ENCODE results near the gene HTR3B. TPM values are rescaled to one million over a fixed set of nuclear protein-coding genes. Genes with fewer than 3 reads are reported as not detected.

The HTR3B gene
- polyA plus RNA-seq, 1 donor from 2014 or later = not detected

DNA sequence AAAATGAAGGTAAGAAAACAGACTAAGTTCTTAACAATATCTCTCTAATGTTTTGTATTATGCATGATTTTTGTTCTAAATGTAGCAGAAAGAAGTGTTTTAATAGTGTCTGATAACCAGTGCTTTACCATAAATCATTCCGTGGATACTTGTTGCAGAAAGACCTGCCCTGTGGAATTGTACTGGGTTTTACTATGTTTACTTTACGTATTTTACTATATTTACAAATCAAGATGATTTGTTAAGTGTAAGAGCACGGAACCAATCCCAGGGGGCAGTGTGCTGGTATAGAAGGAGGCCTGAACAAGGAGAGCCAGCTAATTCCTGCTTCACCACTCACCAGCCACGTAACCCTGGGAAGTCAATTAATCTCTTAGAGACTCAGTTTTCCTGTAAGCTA lies 1.4 kb downstream of the HTR3B start:
- no peaks in the 10 kb centered on the region for H3F3A ChIP-seq (ENCODE audit: insufficient read depth, low read length, poor library complexity, severe bottlenecking)
- H3K4me3 ChIP-seq (ENCODE audit: low read length) = no peak overlapping the region
- no peaks in the 10 kb centered on the region for H4K20me1 ChIP-seq (ENCODE audit: insufficient read depth)
- H3K9me2 ChIP-seq (ENCODE audit: insufficient read depth, low read length) = no peaks in the 10 kb centered on the region
- H3K9ac ChIP-seq (ENCODE audit: low read length) = no peak overlapping the region
- H3K4me2 ChIP-seq (ENCODE audit: low read length) = no peak overlapping the region
- H3K9me3 ChIP-seq (ENCODE audit: low read length) = no peaks in the 10 kb centered on the region
- no peak overlapping the region for H3K27ac ChIP-seq (ENCODE audit: low read length)
- TF ChIP-seq RAD21 (conservative IDR thresholded peaks at IDR 0.05) = no peak
- TF ChIP-seq, protein P1, sequence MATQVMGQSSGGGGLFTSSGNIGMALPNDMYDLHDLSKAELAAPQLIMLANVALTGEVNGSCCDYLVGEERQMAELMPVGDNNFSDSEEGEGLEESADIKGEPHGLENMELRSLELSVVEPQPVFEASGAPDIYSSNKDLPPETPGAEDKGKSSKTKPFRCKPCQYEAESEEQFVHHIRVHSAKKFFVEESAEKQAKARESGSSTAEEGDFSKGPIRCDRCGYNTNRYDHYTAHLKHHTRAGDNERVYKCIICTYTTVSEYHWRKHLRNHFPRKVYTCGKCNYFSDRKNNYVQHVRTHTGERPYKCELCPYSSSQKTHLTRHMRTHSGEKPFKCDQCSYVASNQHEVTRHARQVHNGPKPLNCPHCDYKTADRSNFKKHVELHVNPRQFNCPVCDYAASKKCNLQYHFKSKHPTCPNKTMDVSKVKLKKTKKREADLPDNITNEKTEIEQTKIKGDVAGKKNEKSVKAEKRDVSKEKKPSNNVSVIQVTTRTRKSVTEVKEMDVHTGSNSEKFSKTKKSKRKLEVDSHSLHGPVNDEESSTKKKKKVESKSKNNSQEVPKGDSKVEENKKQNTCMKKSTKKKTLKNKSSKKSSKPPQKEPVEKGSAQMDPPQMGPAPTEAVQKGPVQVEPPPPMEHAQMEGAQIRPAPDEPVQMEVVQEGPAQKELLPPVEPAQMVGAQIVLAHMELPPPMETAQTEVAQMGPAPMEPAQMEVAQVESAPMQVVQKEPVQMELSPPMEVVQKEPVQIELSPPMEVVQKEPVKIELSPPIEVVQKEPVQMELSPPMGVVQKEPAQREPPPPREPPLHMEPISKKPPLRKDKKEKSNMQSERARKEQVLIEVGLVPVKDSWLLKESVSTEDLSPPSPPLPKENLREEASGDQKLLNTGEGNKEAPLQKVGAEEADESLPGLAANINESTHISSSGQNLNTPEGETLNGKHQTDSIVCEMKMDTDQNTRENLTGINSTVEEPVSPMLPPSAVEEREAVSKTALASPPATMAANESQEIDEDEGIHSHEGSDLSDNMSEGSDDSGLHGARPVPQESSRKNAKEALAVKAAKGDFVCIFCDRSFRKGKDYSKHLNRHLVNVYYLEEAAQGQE (IDR thresholded peaks at IDR 0.05; ENCODE audit: borderline replicate concordance) = no peak
- TF ChIP-seq, protein P2, sequence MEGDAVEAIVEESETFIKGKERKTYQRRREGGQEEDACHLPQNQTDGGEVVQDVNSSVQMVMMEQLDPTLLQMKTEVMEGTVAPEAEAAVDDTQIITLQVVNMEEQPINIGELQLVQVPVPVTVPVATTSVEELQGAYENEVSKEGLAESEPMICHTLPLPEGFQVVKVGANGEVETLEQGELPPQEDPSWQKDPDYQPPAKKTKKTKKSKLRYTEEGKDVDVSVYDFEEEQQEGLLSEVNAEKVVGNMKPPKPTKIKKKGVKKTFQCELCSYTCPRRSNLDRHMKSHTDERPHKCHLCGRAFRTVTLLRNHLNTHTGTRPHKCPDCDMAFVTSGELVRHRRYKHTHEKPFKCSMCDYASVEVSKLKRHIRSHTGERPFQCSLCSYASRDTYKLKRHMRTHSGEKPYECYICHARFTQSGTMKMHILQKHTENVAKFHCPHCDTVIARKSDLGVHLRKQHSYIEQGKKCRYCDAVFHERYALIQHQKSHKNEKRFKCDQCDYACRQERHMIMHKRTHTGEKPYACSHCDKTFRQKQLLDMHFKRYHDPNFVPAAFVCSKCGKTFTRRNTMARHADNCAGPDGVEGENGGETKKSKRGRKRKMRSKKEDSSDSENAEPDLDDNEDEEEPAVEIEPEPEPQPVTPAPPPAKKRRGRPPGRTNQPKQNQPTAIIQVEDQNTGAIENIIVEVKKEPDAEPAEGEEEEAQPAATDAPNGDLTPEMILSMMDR (IDR thresholded peaks at IDR 0.05; ENCODE audit: poor library complexity, severe bottlenecking) = no peak
- no peak for TF ChIP-seq POLR2AphosphoS5 (IDR thresholded peaks at IDR 0.05)
- TF ChIP-seq EZH2 (IDR thresholded peaks at IDR 0.05; ENCODE audit: borderline replicate concordance, insufficient read depth, low read length, poor library complexity, severe bottlenecking) = no peak
- no peak for TF ChIP-seq MXI1 (conservative IDR thresholded peaks at IDR 0.05; ENCODE audit: poor library complexity, severe bottlenecking)
- TF ChIP-seq EP300 (conservative IDR thresholded peaks at IDR 0.05; ENCODE audit: poor library complexity, severe bottlenecking) = no peak
- no peak for TF ChIP-seq TAF1 (IDR thresholded peaks at IDR 0.05; ENCODE audit: low read depth)
- TF ChIP-seq SMC3 (conservative IDR thresholded peaks at IDR 0.05; ENCODE audit: poor library complexity) = no peak
- no peak overlapping the region for H2AFZ ChIP-seq (ENCODE audit: low read depth, low read length)
- H3K79me2 ChIP-seq (replicated peaks; ENCODE audit: insufficient read depth, low read length) = no peaks in the 10 kb centered on the region
- no peaks in the 10 kb centered on the region for H3K27me3 ChIP-seq (ENCODE audit: insufficient read depth, low read depth, low read length)
- no peaks in the 10 kb centered on the region for H3K36me3 ChIP-seq (ENCODE audit: insufficient read depth, low read length)

DNA sequence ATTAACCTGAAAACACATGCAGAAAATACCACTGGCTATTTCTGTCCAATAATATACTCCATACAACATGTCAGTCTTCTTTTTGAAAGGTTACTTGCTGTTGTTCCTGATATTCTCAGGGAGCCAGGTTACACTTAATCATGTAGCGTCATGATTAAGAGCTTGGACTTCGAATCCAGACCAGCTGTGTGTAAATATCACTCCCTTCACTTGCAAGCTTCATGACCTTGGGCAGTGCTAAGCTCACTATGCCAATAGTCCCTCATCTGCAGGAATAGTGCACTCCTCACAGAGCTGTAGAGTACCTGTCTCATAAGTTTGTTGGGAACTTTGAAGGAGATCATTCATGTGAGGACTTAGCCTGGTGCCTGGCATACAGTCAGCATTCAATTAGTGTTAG lies 1.9 kb downstream of the HTR3B start:
- Histone ChIP-seq H3K4me3 (ENCODE audit: low read length) (no peak overlapping the region), H2AFZ (ENCODE audit: low read depth, low read length) (no peak overlapping the region), H3K27ac (ENCODE audit: low read length) (no peak overlapping the region), H3K36me3 (ENCODE audit: insufficient read depth, low read length) (no peaks in the 10 kb centered on the region), H3K79me2 (replicated peaks; ENCODE audit: insufficient read depth, low read length) (no peaks in the 10 kb centered on the region), H3K27me3 (ENCODE audit: insufficient read depth, low read depth, low read length) (no peaks in the 10 kb centered on the region), H3K9me2 (ENCODE audit: insufficient read depth, low read length) (no peaks in the 10 kb centered on the region), H4K20me1 (ENCODE audit: insufficient read depth) (no peaks in the 10 kb centered on the region), H3K4me2 (ENCODE audit: low read length) (no peak overlapping the region), H3K9me3 (ENCODE audit: low read length) (no peaks in the 10 kb centered on the region), H3F3A (ENCODE audit: insufficient read depth, low read length, poor library complexity, severe bottlenecking) (no peaks in the 10 kb centered on the region), H3K9ac (ENCODE audit: low read length) (no peak overlapping the region)
- TF ChIP-seq MXI1 (conservative IDR thresholded peaks at IDR 0.05; ENCODE audit: poor library complexity, severe bottlenecking) (no peak), EP300 (conservative IDR thresholded peaks at IDR 0.05; ENCODE audit: poor library complexity, severe bottlenecking) (no peak), POLR2AphosphoS5 (IDR thresholded peaks at IDR 0.05) (no peak), SMC3 (conservative IDR thresholded peaks at IDR 0.05; ENCODE audit: poor library complexity) (no peak), EZH2 (IDR thresholded peaks at IDR 0.05; ENCODE audit: borderline replicate concordance, insufficient read depth, low read length, poor library complexity, severe bottlenecking) (no peak), TAF1 (IDR thresholded peaks at IDR 0.05; ENCODE audit: low read depth) (no peak), RAD21 (conservative IDR thresholded peaks at IDR 0.05) (no peak)
- TF ChIP-seq, protein P1 (IDR thresholded peaks at IDR 0.05; ENCODE audit: borderline replicate concordance) = no peak
- TF ChIP-seq, protein P2 (IDR thresholded peaks at IDR 0.05; ENCODE audit: poor library complexity, severe bottlenecking) = no peak

Measured in neural cell (in vitro differentiated cells).